ENCODE results near the gene DEK. TPM values are rescaled to one million over a fixed set of nuclear protein-coding genes. Genes with fewer than 3 reads are reported as not detected.

Gene DEK
- total RNA-seq, 4 donors from 2014 or later = 69.0 to 101 (median 87.9) TPM

- no peak for DNase-seq (ENCODE audit: low spot score in 2 of 2)
- no peak overlapping the region for H3K4me3 ChIP-seq (ENCODE audit: low read depth, poor library complexity, severe bottlenecking)
- intact Hi-C loops (cut with DNase I; ENCODE audit: low total_unique reads) = loop anchor here (5.0 kb wide), 1 partner anchor 1706 kb away; no protein-coding TSS in a partner anchor
- TF ChIP-seq CTCF (IDR thresholded peaks at IDR 0.05) (no peak), POLR2A (IDR thresholded peaks at IDR 0.05) (no peak)
Measured at GRCh38 chr6:18246205-18246604, 18.1 kb downstream of the DEK start.

GRCh38 chr6:18245642-18246041, 18.7 kb downstream of the DEK start:
- DNase-seq (ENCODE audit: low spot score in 2 of 2) = no peak
- WGBS, 2 donors = 83 to 87% methylated on average over 7 of the region's 7 CpGs
- intact Hi-C loops (cut with DNase I; ENCODE audit: low total_unique reads) = loop anchor here (5.0 kb wide), 1 partner anchor 1707 kb away; no protein-coding TSS in a partner anchor
- TF ChIP-seq CTCF (IDR thresholded peaks at IDR 0.05) (no peak), POLR2A (IDR thresholded peaks at IDR 0.05) (no peak)
- H3K4me3 ChIP-seq (ENCODE audit: low read depth, poor library complexity, severe bottlenecking) = no peak overlapping the region

- no peak overlapping the region for H3K4me3 ChIP-seq (ENCODE audit: low read depth, poor library complexity, severe bottlenecking)
- TF ChIP-seq POLR2A (IDR thresholded peaks at IDR 0.05) (no peak), CTCF (IDR thresholded peaks at IDR 0.05) (no peak)
- 77 to 90% methylated on average over 1 of the region's 1 CpG for WGBS, 2 donors
- no peak for DNase-seq (ENCODE audit: low spot score in 2 of 2)
- intact Hi-C loops (cut with DNase I; ENCODE audit: low total_unique reads) = loop anchor here (5.0 kb wide), 1 partner anchor 1707 kb away; no protein-coding TSS in a partner anchor
Measured at GRCh38 chr6:18245079-18245478, 19.3 kb downstream of the DEK start.

GRCh38 chr6:18244251-18244650, 20.1 kb downstream of the DEK start:
- H3K4me3 ChIP-seq (ENCODE audit: low read depth, poor library complexity, severe bottlenecking) = no peak overlapping the region
- no peak for DNase-seq (ENCODE audit: low spot score in 2 of 2)
- intact Hi-C loops (cut with DNase I; ENCODE audit: low total_unique reads) = no loop called here
- WGBS, 2 donors = 85 to 94% methylated on average over 2 of the region's 2 CpGs
- TF ChIP-seq CTCF (IDR thresholded peaks at IDR 0.05) (no peak), POLR2A (IDR thresholded peaks at IDR 0.05) (no peak)

GRCh38 chr6:18243302-18243893, 20.9 kb downstream of the DEK start:
- 87 to 92% methylated on average over 3 of the region's 3 CpGs for WGBS, 2 donors
- intact Hi-C loops (cut with DNase I; ENCODE audit: low total_unique reads) = no loop called here
- H3K4me3 ChIP-seq (ENCODE audit: low read depth, poor library complexity, severe bottlenecking) = no peak overlapping the region
- no peak for TF ChIP-seq CTCF (IDR thresholded peaks at IDR 0.05)
- TF ChIP-seq POLR2A (IDR thresholded peaks at IDR 0.05) = no peak
- no peak for DNase-seq (ENCODE audit: low spot score in 2 of 2)
